IgD-negative memory B cell (primary cell): ENCODE results near the gene PLEKHN1. TPM values are rescaled to one million over a fixed set of nuclear protein-coding genes. Genes with fewer than 3 reads are reported as not detected.
"Not testable (repeated sequence)": the region's sequence is repeated elsewhere in the genome, so short reads cannot be mapped to it uniquely, and the experiment has no call there.

Experiments
- H3K27ac Mint-ChIP-seq, 3 donors: one replicate each; pipeline ENCODE4 v1.8.0; 2020 to 2022; ENCODE audit warnings: mild to moderate bottlenecking in 3 of 3, mixed read lengths in 3 of 3, moderate library complexity in 1 of 3
- H3K27me3 Mint-ChIP-seq: one replicate; pipeline ENCODE4 v1.8.0; 2021; ENCODE audit warnings: mixed read lengths
- H3K36me3 Mint-ChIP-seq: one replicate; pipeline ENCODE4 v1.8.0; 2020; ENCODE audit warnings: mild to moderate bottlenecking, mixed read lengths
- H3K4me1 Mint-ChIP-seq, 3 donors: one replicate each; pipeline ENCODE4 v1.8.0; 2020 to 2022; ENCODE audit warnings: mixed read lengths in 3 of 3, mild to moderate bottlenecking in 1 of 3
- H3K4me3 Mint-ChIP-seq, 4 donors: one replicate each; pipeline ENCODE4 v1.8.0; 2020 to 2022; ENCODE audit warnings: mild to moderate bottlenecking in 4 of 4, mixed read lengths in 4 of 4, moderate library complexity in 3 of 4
- H3K9me3 Mint-ChIP-seq, 3 donors: one replicate each; pipeline ENCODE4 v1.8.0; 2020 to 2021; ENCODE audit warnings: mixed read lengths in 3 of 3, mild to moderate bottlenecking in 1 of 3
- polyA plus RNA-seq: library from polyadenylated mRNA; unstranded; fragments of 300-500 nt; fragmentation: Illumina TruSeq; gene quantifications from one replicate; pipeline ENCODE4 v1.2.3, GENCODE V29; 2021

Gene PLEKHN1
- polyA plus RNA-seq, 1 donor from 2014 or later: 0.14 TPM

- Mint-ChIP-seq H3K27ac (no peak overlapping the region), H3K9me3 (no peaks in the 10 kb centered on the region), H3K36me3 (no peaks in the 10 kb centered on the region), H3K4me1 (no peaks in the 10 kb centered on the region), H3K27me3 (peaks cover 3% of the 10 kb centered on the region), H3K4me3 (no peak overlapping the region)
These were observed 3.1 kb downstream of the PLEKHN1 start for GRCh38 chr1:969260-969855.

DNA sequence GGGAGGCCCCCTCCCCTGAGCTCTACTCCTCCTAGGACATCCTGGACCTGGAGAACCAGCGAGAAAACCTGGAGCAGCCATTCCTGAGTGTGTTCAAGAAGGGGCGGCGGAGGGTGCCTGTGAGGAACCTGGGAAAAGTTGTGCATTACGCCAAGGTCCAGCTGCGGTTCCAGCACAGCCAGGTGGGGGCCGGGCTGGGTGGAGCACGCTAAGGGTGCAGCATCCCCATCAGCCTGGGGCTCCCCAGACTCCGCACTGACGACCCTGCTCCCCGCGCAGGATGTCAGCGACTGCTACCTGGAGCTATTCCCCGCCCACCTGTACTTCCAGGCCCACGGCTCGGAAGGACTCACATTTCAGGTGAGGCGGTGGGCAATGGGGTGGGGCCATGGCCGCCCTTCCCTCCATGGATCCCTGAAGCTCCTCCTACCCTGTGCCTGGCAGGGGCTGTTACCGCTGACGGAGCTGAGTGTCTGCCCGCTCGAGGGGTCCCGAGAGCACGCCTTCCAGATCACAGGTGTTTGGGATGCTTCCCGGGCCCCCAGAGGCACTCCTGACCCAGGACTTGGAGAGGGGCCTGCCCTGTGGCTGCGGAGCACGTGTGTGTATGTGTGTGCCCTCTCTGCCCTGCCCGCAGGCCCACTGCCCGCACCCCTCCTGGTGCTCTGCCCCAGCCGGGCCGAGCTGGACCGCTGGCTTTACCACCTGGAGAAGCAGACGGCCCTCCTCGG, 4.1 kb downstream of the PLEKHN1 start:
- no peak overlapping the region for H3K27ac Mint-ChIP-seq
- H3K27me3 Mint-ChIP-seq: peaks cover 10% of the 10 kb centered on the region
- no peaks in the 10 kb centered on the region for H3K36me3 Mint-ChIP-seq
- H3K4me3 Mint-ChIP-seq: no peak overlapping the region
- H3K9me3 Mint-ChIP-seq: no peaks in the 10 kb centered on the region
- H3K4me1 Mint-ChIP-seq: peaks cover 0 to 1% (median 0%) of the 10 kb centered on the region in 3 donors

DNA sequence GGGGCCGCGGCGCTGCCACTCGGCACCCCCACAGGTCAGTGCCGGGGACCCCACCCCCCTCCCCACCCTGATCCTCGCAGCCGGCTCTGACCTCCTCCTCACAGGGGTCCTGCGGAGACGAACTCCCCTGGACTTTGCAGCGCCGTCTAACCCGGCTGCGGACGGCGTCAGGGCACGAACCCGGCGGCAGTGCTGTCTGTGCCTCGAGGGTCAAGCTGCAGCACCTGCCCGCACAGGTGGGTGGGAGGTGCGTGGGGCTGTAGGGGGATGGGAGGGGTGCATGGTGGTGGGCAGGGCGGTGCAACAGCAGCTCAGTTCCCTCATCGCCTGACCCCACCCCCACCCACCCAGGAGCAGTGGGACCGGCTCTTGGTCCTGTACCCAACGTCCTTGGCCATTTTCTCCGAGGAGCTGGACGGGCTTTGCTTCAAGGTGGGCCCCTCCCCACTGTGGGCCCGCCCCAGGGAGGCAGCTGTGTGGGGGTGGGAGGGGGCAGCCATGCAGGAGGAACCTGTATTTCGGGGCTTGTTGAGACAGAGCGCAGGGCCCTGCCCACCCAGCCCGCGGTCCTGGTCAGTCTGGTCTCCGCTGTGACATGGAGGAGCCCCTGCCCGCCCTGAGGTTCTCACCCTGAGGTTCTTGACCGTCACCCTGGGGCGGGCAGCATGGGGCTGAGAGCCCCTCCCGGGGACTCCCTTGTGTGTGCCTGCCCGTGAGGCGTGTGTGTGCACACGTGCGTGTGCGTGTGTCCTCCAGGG, 4.9 kb downstream of the PLEKHN1 start:
- H3K27ac Mint-ChIP-seq: no peak overlapping the region
- no peaks in the 10 kb centered on the region for H3K36me3 Mint-ChIP-seq
- H3K27me3 Mint-ChIP-seq: peaks cover 15% of the 10 kb centered on the region
- H3K9me3 Mint-ChIP-seq: no peaks in the 10 kb centered on the region
- H3K4me1 Mint-ChIP-seq: peaks cover 0 to 4% (median 1%) of the 10 kb centered on the region in 3 donors
- H3K4me3 Mint-ChIP-seq: no peak overlapping the region

DNA sequence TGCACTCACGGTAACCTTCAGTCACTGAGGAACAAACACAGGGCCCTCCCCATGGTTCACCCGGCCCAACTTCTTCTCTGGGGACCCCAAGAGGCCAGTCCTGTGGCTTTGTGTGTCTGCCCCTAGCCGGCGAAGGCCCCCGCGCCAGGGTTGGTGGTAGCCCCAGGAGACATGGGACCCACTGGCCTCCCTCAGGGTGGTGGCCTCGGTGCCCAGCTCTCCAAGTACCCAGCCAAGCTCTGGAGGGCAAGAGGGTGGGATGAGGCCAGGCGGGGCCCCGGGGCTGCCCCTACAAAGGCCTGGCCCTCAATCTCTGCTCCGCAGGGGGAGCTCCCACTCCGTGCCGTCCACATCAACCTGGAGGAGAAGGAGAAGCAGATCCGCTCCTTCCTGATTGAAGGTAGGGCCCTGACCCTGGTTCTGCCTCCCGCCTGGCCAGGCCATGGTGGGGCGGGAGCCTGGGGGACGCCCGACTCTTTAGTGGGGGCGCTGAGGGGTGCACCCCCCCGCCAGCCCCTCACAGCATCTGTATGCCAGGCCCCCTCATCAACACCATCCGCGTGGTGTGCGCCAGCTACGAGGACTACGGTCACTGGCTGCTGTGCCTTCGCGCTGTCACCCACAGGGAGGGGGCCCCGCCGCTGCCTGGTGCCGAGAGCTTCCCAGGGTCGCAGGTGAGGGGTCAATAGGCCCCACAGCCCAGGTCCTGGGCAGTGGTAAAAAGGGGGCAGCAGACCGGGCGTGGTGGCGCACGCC, 5.6 kb downstream of the PLEKHN1 start:
- H3K4me1 Mint-ChIP-seq: peaks cover 0 to 4% (median 1%) of the 10 kb centered on the region in 3 donors
- no peaks in the 10 kb centered on the region for H3K36me3 Mint-ChIP-seq
- peaks cover 15% of the 10 kb centered on the region for H3K27me3 Mint-ChIP-seq
- no peaks in the 10 kb centered on the region for H3K9me3 Mint-ChIP-seq
- H3K27ac Mint-ChIP-seq: no peak overlapping the region
- no peak overlapping the region for H3K4me3 Mint-ChIP-seq

DNA sequence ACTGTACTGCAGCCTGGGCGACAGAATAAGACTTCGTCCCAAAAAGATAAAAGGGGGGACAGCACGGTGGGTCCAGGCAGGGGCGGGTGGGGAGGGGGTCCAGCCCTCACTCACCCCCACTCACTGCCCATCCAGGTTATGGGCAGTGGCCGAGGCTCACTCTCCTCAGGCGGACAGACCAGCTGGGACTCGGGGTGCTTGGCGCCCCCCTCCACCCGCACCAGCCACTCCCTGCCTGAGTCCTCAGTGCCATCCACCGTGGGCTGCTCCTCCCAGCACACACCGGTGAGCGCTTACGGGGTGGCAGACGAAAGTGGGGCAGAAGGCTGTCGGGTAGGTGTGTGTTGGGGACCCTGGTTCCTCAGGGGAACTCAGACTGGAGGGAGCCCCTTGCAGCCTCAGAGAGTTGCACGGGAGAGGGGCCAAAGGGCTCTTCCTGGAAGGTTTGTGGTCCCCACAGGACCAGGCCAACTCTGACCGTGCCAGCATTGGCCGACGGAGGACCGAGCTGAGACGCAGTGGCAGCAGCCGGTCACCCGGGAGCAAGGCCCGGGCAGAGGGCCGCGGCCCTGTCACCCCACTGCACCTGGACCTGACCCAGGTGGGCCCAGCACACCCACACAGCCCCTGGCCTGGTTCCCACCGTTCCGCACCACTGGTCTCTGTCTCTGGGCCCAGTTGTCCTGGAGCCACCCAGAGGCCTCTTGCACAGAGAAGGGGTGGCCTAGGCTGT, 6.6 kb downstream of the PLEKHN1 start:
- Mint-ChIP-seq H3K9me3 (no peaks in the 10 kb centered on the region), H3K4me3 (no peak overlapping the region), H3K4me1 (peaks cover 0 to 4% (median 1%) of the 10 kb centered on the region in 3 donors), H3K36me3 (no peaks in the 10 kb centered on the region), H3K27me3 (peaks cover 15% of the 10 kb centered on the region), H3K27ac (no peak overlapping the region)

- Mint-ChIP-seq H3K9me3 (no peaks in the 10 kb centered on the region), H3K4me3 (no peak overlapping the region), H3K27ac (no peak overlapping the region), H3K4me1 (peaks cover 0 to 4% (median 1%) of the 10 kb centered on the region in 3 donors), H3K27me3 (peaks cover 13% of the 10 kb centered on the region), H3K36me3 (no peaks in the 10 kb centered on the region)
These were observed 7.4 kb downstream of the PLEKHN1 start for GRCh38 chr1:973459-974292.

GRCh38 chr1:974293-974640, 8.0 kb downstream of the PLEKHN1 start:
- Mint-ChIP-seq H3K4me3 (peak overlapping the region in 1 of 4 donors; percentile 27), H3K27me3 (peaks cover 13% of the 10 kb centered on the region), H3K9me3 (no peaks in the 10 kb centered on the region), H3K36me3 (no peaks in the 10 kb centered on the region), H3K27ac (no peak overlapping the region), H3K4me1 (peaks cover 0 to 4% (median 1%) of the 10 kb centered on the region in 3 donors)

- Mint-ChIP-seq H3K9me3 (no peaks in the 10 kb centered on the region), H3K27me3 (peaks cover 13% of the 10 kb centered on the region), H3K4me3 (peak overlapping the region in 1 of 4 donors; percentile 27), H3K4me1 (peaks cover 0 to 4% (median 1%) of the 10 kb centered on the region in 3 donors), H3K36me3 (no peaks in the 10 kb centered on the region), H3K27ac (no peak overlapping the region)
These were observed 8.5 kb downstream of the PLEKHN1 start for GRCh38 chr1:974687-975328.

- H3K4me1 Mint-ChIP-seq: peaks cover 0 to 4% (median 1%) of the 10 kb centered on the region in 3 donors
These were observed 9.1 kb downstream of the PLEKHN1 start for GRCh38 chr1:975365-975764.

GRCh38 chr1:975896-976683, 9.8 kb downstream of the PLEKHN1 start:
- H3K4me3 Mint-ChIP-seq: peak overlapping the region in 3 of 4 donors; percentile 20 to 47 (median 22)
- H3K27ac Mint-ChIP-seq: no peak overlapping the region
- H3K27me3 Mint-ChIP-seq: peaks cover 13% of the 10 kb centered on the region
- no peaks in the 10 kb centered on the region for H3K9me3 Mint-ChIP-seq
- no peaks in the 10 kb centered on the region for H3K36me3 Mint-ChIP-seq
- H3K4me1 Mint-ChIP-seq: peaks cover 0 to 4% (median 1%) of the 10 kb centered on the region in 3 donors

More at GRCh38 chr1:975365-975764, 9.1 kb downstream of the PLEKHN1 start:
- H3K4me3 Mint-ChIP-seq: peak overlapping the region in 1 of 4 donors; percentile 20
- H3K9me3 Mint-ChIP-seq: no peaks in the 10 kb centered on the region
- H3K36me3 Mint-ChIP-seq: no peaks in the 10 kb centered on the region
- H3K27me3 Mint-ChIP-seq: peaks cover 13% of the 10 kb centered on the region
- no peak overlapping the region for H3K27ac Mint-ChIP-seq

GRCh38 chr1:976791-977190, 10.5 kb downstream of the PLEKHN1 start:
- H3K27me3 Mint-ChIP-seq: peaks cover 11% of the 10 kb centered on the region
- not testable (repeated sequence) for H3K4me1 Mint-ChIP-seq

GRCh38 chr1:978069-978834, 12.0 kb downstream of the PLEKHN1 start:
- H3K27ac Mint-ChIP-seq: no peak overlapping the region
- H3K4me1 Mint-ChIP-seq: peaks cover 0 to 4% (median 1%) of the 10 kb centered on the region in 3 donors
- H3K4me3 Mint-ChIP-seq: peak overlapping the region in 1 of 4 donors; percentile 33
- no peaks in the 10 kb centered on the region for H3K9me3 Mint-ChIP-seq
- peaks cover 17% of the 10 kb centered on the region for H3K27me3 Mint-ChIP-seq
- no peaks in the 10 kb centered on the region for H3K36me3 Mint-ChIP-seq

More at GRCh38 chr1:976791-977190, 10.5 kb downstream of the PLEKHN1 start:
- H3K9me3 Mint-ChIP-seq, H3K4me3 Mint-ChIP-seq, H3K27ac Mint-ChIP-seq, H3K36me3 Mint-ChIP-seq: not testable (repeated sequence)
